Measurements from ENCODE around the gene AFG3L2.

DNA sequence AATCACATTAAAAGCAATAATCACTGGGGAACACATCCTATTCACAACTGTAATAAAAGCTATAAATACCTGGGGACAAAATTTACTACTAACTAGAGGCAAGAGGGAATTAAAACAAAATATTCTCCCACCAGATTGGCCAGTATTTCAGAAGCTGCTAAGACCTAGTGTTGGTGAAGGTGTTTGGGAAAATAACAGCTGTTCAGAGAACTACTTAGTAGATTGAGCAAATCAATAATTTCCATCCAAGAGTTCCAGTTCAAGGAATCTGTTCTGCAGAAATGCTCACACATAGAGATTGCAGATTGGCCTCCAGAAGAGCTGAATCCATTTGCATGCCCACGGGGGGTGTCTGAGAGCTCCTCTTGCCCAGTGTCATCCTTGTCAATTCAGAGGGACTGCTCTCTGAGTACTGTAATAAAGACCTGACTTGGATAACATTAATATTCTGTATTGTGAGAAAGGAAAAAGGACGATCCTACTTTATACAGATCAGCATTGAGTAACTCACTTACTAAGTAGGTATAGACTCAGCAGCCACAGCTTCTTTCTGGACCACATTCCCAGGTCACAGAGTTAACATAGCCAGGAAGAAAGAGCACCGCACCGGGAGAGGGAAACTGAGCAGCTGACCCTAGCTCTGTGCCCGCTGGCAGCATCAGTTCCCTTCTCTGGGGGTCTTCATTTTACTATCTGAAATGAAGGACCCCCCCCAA is 63.3 kb downstream of the AFG3L2 start:
- TF ChIP-seq, protein P1, sequence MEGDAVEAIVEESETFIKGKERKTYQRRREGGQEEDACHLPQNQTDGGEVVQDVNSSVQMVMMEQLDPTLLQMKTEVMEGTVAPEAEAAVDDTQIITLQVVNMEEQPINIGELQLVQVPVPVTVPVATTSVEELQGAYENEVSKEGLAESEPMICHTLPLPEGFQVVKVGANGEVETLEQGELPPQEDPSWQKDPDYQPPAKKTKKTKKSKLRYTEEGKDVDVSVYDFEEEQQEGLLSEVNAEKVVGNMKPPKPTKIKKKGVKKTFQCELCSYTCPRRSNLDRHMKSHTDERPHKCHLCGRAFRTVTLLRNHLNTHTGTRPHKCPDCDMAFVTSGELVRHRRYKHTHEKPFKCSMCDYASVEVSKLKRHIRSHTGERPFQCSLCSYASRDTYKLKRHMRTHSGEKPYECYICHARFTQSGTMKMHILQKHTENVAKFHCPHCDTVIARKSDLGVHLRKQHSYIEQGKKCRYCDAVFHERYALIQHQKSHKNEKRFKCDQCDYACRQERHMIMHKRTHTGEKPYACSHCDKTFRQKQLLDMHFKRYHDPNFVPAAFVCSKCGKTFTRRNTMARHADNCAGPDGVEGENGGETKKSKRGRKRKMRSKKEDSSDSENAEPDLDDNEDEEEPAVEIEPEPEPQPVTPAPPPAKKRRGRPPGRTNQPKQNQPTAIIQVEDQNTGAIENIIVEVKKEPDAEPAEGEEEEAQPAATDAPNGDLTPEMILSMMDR (IDR thresholded peaks at IDR 0.05 in 2 of 3, conservative IDR thresholded peaks at IDR 0.05 in 1 of 3; ENCODE audit: borderline replicate concordance in 1 of 3, insufficient read depth in 1 of 3, low read depth in 2 of 3, low read length in 2 of 3): no peak
- TF ChIP-seq EZH2phosphoT487 (IDR thresholded peaks at IDR 0.05; ENCODE audit: borderline replicate concordance) (no peak), CEBPB (IDR thresholded peaks at IDR 0.05; ENCODE audit: low read depth) (no peak), EZH2 (IDR thresholded peaks at IDR 0.05) (no peak), CBX3 (IDR thresholded peaks at IDR 0.05; ENCODE audit: low read depth) (no peak)
- TF ChIP-seq, protein P2, sequence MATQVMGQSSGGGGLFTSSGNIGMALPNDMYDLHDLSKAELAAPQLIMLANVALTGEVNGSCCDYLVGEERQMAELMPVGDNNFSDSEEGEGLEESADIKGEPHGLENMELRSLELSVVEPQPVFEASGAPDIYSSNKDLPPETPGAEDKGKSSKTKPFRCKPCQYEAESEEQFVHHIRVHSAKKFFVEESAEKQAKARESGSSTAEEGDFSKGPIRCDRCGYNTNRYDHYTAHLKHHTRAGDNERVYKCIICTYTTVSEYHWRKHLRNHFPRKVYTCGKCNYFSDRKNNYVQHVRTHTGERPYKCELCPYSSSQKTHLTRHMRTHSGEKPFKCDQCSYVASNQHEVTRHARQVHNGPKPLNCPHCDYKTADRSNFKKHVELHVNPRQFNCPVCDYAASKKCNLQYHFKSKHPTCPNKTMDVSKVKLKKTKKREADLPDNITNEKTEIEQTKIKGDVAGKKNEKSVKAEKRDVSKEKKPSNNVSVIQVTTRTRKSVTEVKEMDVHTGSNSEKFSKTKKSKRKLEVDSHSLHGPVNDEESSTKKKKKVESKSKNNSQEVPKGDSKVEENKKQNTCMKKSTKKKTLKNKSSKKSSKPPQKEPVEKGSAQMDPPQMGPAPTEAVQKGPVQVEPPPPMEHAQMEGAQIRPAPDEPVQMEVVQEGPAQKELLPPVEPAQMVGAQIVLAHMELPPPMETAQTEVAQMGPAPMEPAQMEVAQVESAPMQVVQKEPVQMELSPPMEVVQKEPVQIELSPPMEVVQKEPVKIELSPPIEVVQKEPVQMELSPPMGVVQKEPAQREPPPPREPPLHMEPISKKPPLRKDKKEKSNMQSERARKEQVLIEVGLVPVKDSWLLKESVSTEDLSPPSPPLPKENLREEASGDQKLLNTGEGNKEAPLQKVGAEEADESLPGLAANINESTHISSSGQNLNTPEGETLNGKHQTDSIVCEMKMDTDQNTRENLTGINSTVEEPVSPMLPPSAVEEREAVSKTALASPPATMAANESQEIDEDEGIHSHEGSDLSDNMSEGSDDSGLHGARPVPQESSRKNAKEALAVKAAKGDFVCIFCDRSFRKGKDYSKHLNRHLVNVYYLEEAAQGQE (IDR thresholded peaks at IDR 0.05; ENCODE audit: low read depth): no peak

Measured in HCT116 (cell line).